GM21717 (cell line): ENCODE results near the gene TMA7B.
"Not testable (repeated sequence)": the region's sequence is repeated elsewhere in the genome, so short reads cannot be mapped to it uniquely, and the experiment has no call there.

Experiments
- ATAC-seq: cut with Tn5 transposase; IDR thresholded peaks from one replicate; pipeline ENCODE4 v1.9.1; 2021; ENCODE audit warnings: mild to moderate bottlenecking, moderate library complexity; ENCODE audit not compliant: unreplicated experiment

The TMA7B gene

GRCh38 chr22:39951603-39952293 is 8.4 kb upstream of the TMA7B start:
- not testable (repeated sequence) for ATAC-seq

GRCh38 chr22:39952347-39952746 is 7.8 kb upstream of the TMA7B start:
- ATAC-seq: no peak

GRCh38 chr22:39953101-39953500 is 7.1 kb upstream of the TMA7B start:
- no peak for ATAC-seq

GRCh38 chr22:39954584-39955055 is 5.6 kb upstream of the TMA7B start:
- no peak for ATAC-seq

- ATAC-seq: no peak
Measured at GRCh38 chr22:39955675-39956074, 4.5 kb upstream of the TMA7B start.

GRCh38 chr22:39956932-39957664 is 3.1 kb upstream of the TMA7B start:
- ATAC-seq: no peak

- ATAC-seq: no peak
Measured at GRCh38 chr22:39958009-39958711, 2.0 kb upstream of the TMA7B start.

GRCh38 chr22:39958949-39959639 is 1.1 kb upstream of the TMA7B start:
- no peak for ATAC-seq

- no peak for ATAC-seq
Measured at GRCh38 chr22:39960791-39961746, 872 bp downstream of the TMA7B start.

- no peak for ATAC-seq
Measured at GRCh38 chr22:39962071-39962470, 1.9 kb downstream of the TMA7B start.

- ATAC-seq: no peak
Measured at GRCh38 chr22:39965748-39966147, 5.6 kb downstream of the TMA7B start.

- no peak for ATAC-seq
Measured at GRCh38 chr22:39966470-39966869, 6.3 kb downstream of the TMA7B start.

- no peak for ATAC-seq
Measured at GRCh38 chr22:39967103-39967829, 7.1 kb downstream of the TMA7B start.

- ATAC-seq: no peak
Measured at GRCh38 chr22:39967996-39968972, 8.1 kb downstream of the TMA7B start.

GRCh38 chr22:39970742-39971141 is 10.5 kb downstream of the TMA7B start:
- ATAC-seq: no peak

- ATAC-seq: no peak
Measured at GRCh38 chr22:39972641-39973040, 12.4 kb downstream of the TMA7B start.

GRCh38 chr22:39973656-39974055 is 13.5 kb downstream of the TMA7B start:
- no peak for ATAC-seq

- ATAC-seq: no peak
Measured at GRCh38 chr22:39974065-39974464, 13.9 kb downstream of the TMA7B start.
